H9 (cell line): ENCODE measurements around the gene COLEC12. TPM values are rescaled to one million over a fixed set of nuclear protein-coding genes. Genes with fewer than 3 reads are reported as not detected.

Experiments used
- DNase-seq: peaks from one replicate; pipeline ENCODE4 v3.0.0-alpha.2; 2017
- H2AFZ ChIP-seq: one replicate; pipeline ENCODE4 v1.6.1; 2013; ENCODE audit warnings: mild to moderate bottlenecking, low read length, control low read depth, moderate library complexity
- H2AK5ac ChIP-seq: 2 replicates; pipeline ENCODE4 v1.6.1; 2013; ENCODE audit warnings: low read length, control low read depth, mixed read lengths; ENCODE audit not compliant: insufficient read length
- H2BK120ac ChIP-seq: one replicate; pipeline ENCODE4 v1.6.1; 2013; ENCODE audit warnings: low read depth, mild to moderate bottlenecking, low read length, control low read depth, inconsistent platforms; ENCODE audit not compliant: poor library complexity, severe bottlenecking
- H2BK12ac ChIP-seq: 2 replicates; pipeline ENCODE4 v1.6.1; 2013; ENCODE audit warnings: low read length, control low read depth, mixed read lengths, low read depth; ENCODE audit not compliant: insufficient read length
- H2BK15ac ChIP-seq: 2 replicates; pipeline ENCODE4 v1.6.1; 2013; ENCODE audit warnings: low read depth, low read length, control low read depth
- H2BK20ac ChIP-seq: one replicate; pipeline ENCODE4 v1.6.1; 2013; ENCODE audit warnings: low read depth, mild to moderate bottlenecking, low read length, control low read depth, inconsistent platforms; ENCODE audit not compliant: poor library complexity, severe bottlenecking
- H2BK5ac ChIP-seq: 2 replicates; pipeline ENCODE4 v1.6.1; 2013; ENCODE audit warnings: low read length, control low read depth, mixed read lengths; ENCODE audit not compliant: insufficient read length
- H3K14ac ChIP-seq: 2 replicates; pipeline ENCODE4 v1.6.1; 2013; ENCODE audit warnings: low read length, control low read depth; ENCODE audit not compliant: insufficient read depth
- H3K18ac ChIP-seq: 2 replicates; pipeline ENCODE4 v1.6.1; 2013; ENCODE audit warnings: low read depth, mild to moderate bottlenecking, mixed read lengths, low read length, control low read depth; ENCODE audit not compliant: insufficient read length
- H3K23ac ChIP-seq: 2 replicates; pipeline ENCODE4 v1.6.1; 2013; ENCODE audit warnings: low read length, control low read depth, mixed read lengths, low read depth; ENCODE audit not compliant: insufficient read length
- H3K23me2 ChIP-seq: 2 replicates; pipeline ENCODE4 v1.6.1; 2013; ENCODE audit warnings: low read depth, mild to moderate bottlenecking, mixed read lengths, low read length, control low read depth; ENCODE audit not compliant: insufficient read length, poor library complexity, severe bottlenecking
- H3K27ac ChIP-seq: 2 replicates; pipeline ENCODE4 v1.5.1; 2013; ENCODE audit warnings: low read length, control low read depth, mixed read lengths, low read depth; ENCODE audit not compliant: insufficient read length
- H3K27me3 ChIP-seq: 2 replicates; pipeline ENCODE4 v1.6.1; 2013; ENCODE audit warnings: low read length, control low read depth, inconsistent platforms; ENCODE audit not compliant: insufficient read depth
- H3K4ac ChIP-seq: 2 replicates; pipeline ENCODE4 v1.6.1; 2013; ENCODE audit warnings: low read depth, mild to moderate bottlenecking, control low read depth, inconsistent platforms, low read length, moderate library complexity
- H3K4me1 ChIP-seq: 2 replicates; pipeline ENCODE4 v1.6.1; 2013; ENCODE audit warnings: low read length, control low read depth, inconsistent platforms; ENCODE audit not compliant: insufficient read depth
- H3K4me2 ChIP-seq: 2 replicates; pipeline ENCODE4 v1.6.1; 2013; ENCODE audit warnings: low read length, control low read depth, mixed read lengths; ENCODE audit not compliant: insufficient read length, insufficient read depth
- H3K56ac ChIP-seq: 2 replicates; pipeline ENCODE4 v1.6.1; 2013; ENCODE audit warnings: low read depth, mild to moderate bottlenecking, mixed read lengths, low read length, control low read depth; ENCODE audit not compliant: insufficient read length
- H3K79me1 ChIP-seq: 2 replicates; pipeline ENCODE4 v1.6.1; 2013; ENCODE audit warnings: low read depth, mild to moderate bottlenecking, moderate library complexity, low read length, control low read depth, inconsistent platforms; ENCODE audit not compliant: insufficient read depth, poor library complexity, severe bottlenecking
- H3K79me2 ChIP-seq: 2 replicates; pipeline ENCODE4 v1.6.1; 2013; ENCODE audit warnings: low read length, control low read depth, inconsistent platforms; ENCODE audit not compliant: insufficient read depth
- H3K9ac ChIP-seq: 2 replicates; pipeline ENCODE4 v1.6.1; 2013; ENCODE audit warnings: low read length, control low read depth, mixed read lengths; ENCODE audit not compliant: insufficient read length; ENCODE audit errors: extremely low read depth
- H3K9me3 ChIP-seq: one replicate; pipeline ENCODE4 v1.6.1; 2013; ENCODE audit warnings: low read depth, low read length, inconsistent platforms; ENCODE audit not compliant: control insufficient read depth
- H3T11ph ChIP-seq: one replicate; pipeline ENCODE4 v1.6.1; 2013; ENCODE audit warnings: mild to moderate bottlenecking, low read length, control low read depth, inconsistent platforms
- H4K20me1 ChIP-seq: one replicate; pipeline ENCODE4 v1.6.1; 2013; ENCODE audit not compliant: control insufficient read depth, insufficient read length, insufficient read depth
- H4K5ac ChIP-seq: 2 replicates; pipeline ENCODE4 v1.6.1; 2013; ENCODE audit warnings: low read depth, mild to moderate bottlenecking, mixed read lengths, low read length, control low read depth; ENCODE audit not compliant: insufficient read length
- H4K8ac ChIP-seq: replicated peaks from 2 replicates; pipeline ENCODE4 v1.6.1; 2013; ENCODE audit warnings: low read length, control low read depth, mixed read lengths, low read depth; ENCODE audit not compliant: insufficient read length
- H4K91ac ChIP-seq: 2 replicates; pipeline ENCODE4 v1.6.1; 2013; ENCODE audit warnings: low read depth, mild to moderate bottlenecking, moderate library complexity, mixed read lengths, low read length, control low read depth; ENCODE audit not compliant: insufficient read length
- H3K27ac Mint-ChIP-seq, 3 experiments: 2 replicates in 2 of 3; 3 replicates in 1 of 3; pipeline ENCODE4 v1.8.0; 2020 to 2021; ENCODE audit warnings: mixed read lengths in 3 of 3, mild to moderate bottlenecking in 1 of 3, moderate library complexity in 1 of 3
- H3K27me3 Mint-ChIP-seq: 2 replicates; pipeline ENCODE4 v1.8.0; 2021; ENCODE audit warnings: low read depth, mild to moderate bottlenecking, moderate library complexity, mixed read lengths
- H3K36me3 Mint-ChIP-seq, 3 experiments: 2 replicates in 2 of 3; 3 replicates in 1 of 3; pipeline ENCODE4 v1.8.0; 2020 to 2021; ENCODE audit warnings: low read depth in 3 of 3, mixed read lengths in 3 of 3; ENCODE audit not compliant: insufficient read depth in 1 of 3
- H3K4me1 Mint-ChIP-seq, 2 experiments: 2 replicates each; pipeline ENCODE4 v1.8.0; 2020; ENCODE audit warnings: mixed read lengths in 2 of 2
- H3K4me3 Mint-ChIP-seq, 2 experiments: 2 replicates in 1 of 2; 3 replicates in 1 of 2; pipeline ENCODE4 v1.8.0; 2020 to 2021; ENCODE audit warnings: mild to moderate bottlenecking in 2 of 2, mixed read lengths in 2 of 2, moderate library complexity in 1 of 2
- H3K9me3 Mint-ChIP-seq, 2 experiments: 2 replicates in 1 of 2; 3 replicates in 1 of 2; pipeline ENCODE4 v1.8.0; 2020; ENCODE audit warnings: mild to moderate bottlenecking in 2 of 2, mixed read lengths in 2 of 2, moderate library complexity in 1 of 2
- CTCF ChIP-seq: fragments of 200-600 bp; sonication (generic); conservative IDR thresholded peaks from 3 replicates; pipeline ENCODE4 v1.8.0; 2021; ENCODE audit warnings: antibody characterized with exemption, mild to moderate bottlenecking
- WGBS: extraction: QIAGEN DNeasy Blood & Tissue Kit; methylation state at CpG from one replicate; pipeline ENCODE4 v1.1.7; 2013; ENCODE audit warnings: missing lambda C conversion rate, low lambda C conversion rate, mixed read lengths; ENCODE audit not compliant: insufficient read length; ENCODE audit errors: extremely low coverage; 5-methylcytosine and 5-hydroxymethylcytosine counted together
- total RNA-seq: library from RNA; stranded (reverse); gene quantifications from 2 replicates; pipeline ENCODE4 v1.2.1, GENCODE V29; 2021

Gene COLEC12
- total RNA-seq, 1 experiment from 2014 or later = 0.70 TPM

GRCh38 chr18:363301-364085, 137.0 kb downstream of the COLEC12 start:
- no peak overlapping the region for H2BK12ac ChIP-seq
- H2AK5ac ChIP-seq = no peak overlapping the region
- no peak overlapping the region for H2BK5ac ChIP-seq
- no peak overlapping the region for H3K23ac ChIP-seq
- no peaks in the 10 kb centered on the region for H3K27me3 ChIP-seq
- no peak overlapping the region for H4K5ac ChIP-seq
- H2BK15ac ChIP-seq = no peak overlapping the region
- no peaks in the 10 kb centered on the region for H3K79me1 ChIP-seq
- no peak overlapping the region for H2BK20ac ChIP-seq
- Mint-ChIP-seq H3K36me3 (no peaks in the 10 kb centered on the region), H3K27ac (no peak overlapping the region), H3K9me3 (no peaks in the 10 kb centered on the region), H3K27me3 (peaks cover 6% of the 10 kb centered on the region; the same call in 1 of the 2 replicates), H3K4me1 (peaks cover 30 to 33% of the 10 kb centered on the region in 2 experiments), H3K4me3 (no peak overlapping the region)
- no peak overlapping the region for H2AFZ ChIP-seq
- no peak overlapping the region for H3K9ac ChIP-seq
- no peaks in the 10 kb centered on the region for H3K23me2 ChIP-seq
- no peaks in the 10 kb centered on the region for H4K20me1 ChIP-seq
- no peak overlapping the region for H4K8ac ChIP-seq
- H3K9me3 ChIP-seq = no peaks in the 10 kb centered on the region
- no peak overlapping the region for H3K4ac ChIP-seq
- H3K4me2 ChIP-seq = no peak overlapping the region
- no peak overlapping the region for H3T11ph ChIP-seq
- H3K14ac ChIP-seq = no peak overlapping the region
- H3K79me2 ChIP-seq = no peaks in the 10 kb centered on the region
- H3K18ac ChIP-seq = no peak overlapping the region
- TF ChIP-seq CTCF = no peak
- no peak overlapping the region for H3K56ac ChIP-seq
- no peak overlapping the region for H3K27ac ChIP-seq
- peaks cover 9% of the 10 kb centered on the region for H3K4me1 ChIP-seq
- no CpG with 5 or more reads among the region's 11 CpGs for WGBS
- no peak for DNase-seq
- H2BK120ac ChIP-seq = no peak overlapping the region
- H4K91ac ChIP-seq = no peak overlapping the region
